HG02885 (cell line): ENCODE results near the gene RSAD2.
A peak's percentile ranks its signal among the peaks of the same experiment; 100 is the strongest.

Experiments
- ATAC-seq: cut with Tn5 transposase; IDR thresholded peaks from one replicate; pipeline ENCODE4 v1.9.1; 2021; ENCODE audit warnings: mild to moderate bottlenecking; ENCODE audit not compliant: unreplicated experiment, poor library complexity

RSAD2 gene

GRCh38 chr2:6941299-6942046, 63.9 kb downstream of the RSAD2 start:
- no peak for ATAC-seq

- ATAC-seq: no peak
Observed at GRCh38 chr2:6942848-6943247, 65.3 kb downstream of the RSAD2 start.

- ATAC-seq: no peak
Observed at GRCh38 chr2:6943523-6943922, 65.9 kb downstream of the RSAD2 start.

GRCh38 chr2:6943971-6944370, 66.4 kb downstream of the RSAD2 start:
- no peak for ATAC-seq

GRCh38 chr2:6944555-6944954, 67.0 kb downstream of the RSAD2 start:
- no peak for ATAC-seq

- ATAC-seq: peak; percentile 94
Observed at GRCh38 chr2:6945087-6945813, 67.7 kb downstream of the RSAD2 start.

- ATAC-seq: no peak
Observed at GRCh38 chr2:6945821-6946220, 68.2 kb downstream of the RSAD2 start.

GRCh38 chr2:6946722-6947121, 69.1 kb downstream of the RSAD2 start:
- ATAC-seq: no peak
